Gastroesophageal sphincter (tissue), 4 donors: ENCODE results near the gene SLC9C1. TPM values are rescaled to one million over a fixed set of nuclear protein-coding genes. Genes with fewer than 3 reads are reported as not detected.

Experiments
- ATAC-seq: fragments of 150-250 bp; one replicate; pipeline ENCODE4 v1.9.1; 2016; ENCODE audit warnings: mild to moderate bottlenecking, moderate library complexity
- H3K27ac ChIP-seq, 4 donors: fragments of 200-600 bp; sonication (generic) in 3 of 4; 1 replicate in 3 of 4; 2 replicates in 1 of 4; pipeline ENCODE4 v1.5.1; 2016 to 2019
- H3K27me3 ChIP-seq: fragments of 200-600 bp; sonication (generic); one replicate; pipeline ENCODE4 v1.5.1; 2019
- H3K36me3 ChIP-seq, 2 donors: fragments of 200-600 bp; sonication (generic); one replicate each; pipeline ENCODE4 v1.5.1; 2019; ENCODE audit warnings: control low read depth in 1 of 2
- H3K4me1 ChIP-seq, 3 donors: fragments of 200-600 bp; sonication (generic); 1 replicate in 2 of 3; 2 replicates in 1 of 3; pipeline ENCODE4 v1.5.1; 2016 to 2019; ENCODE audit warnings: control low read depth in 2 of 3
- H3K4me3 ChIP-seq, 2 donors: fragments of 200-600 bp; sonication (generic); one replicate each; pipeline ENCODE4 v1.5.1; 2019; ENCODE audit warnings: mild to moderate bottlenecking in 1 of 2, moderate library complexity in 1 of 2
- H3K9me3 ChIP-seq, 3 donors: fragments of 200-600 bp; sonication (generic); one replicate each; pipeline ENCODE4 v1.5.1; 2017 to 2019; ENCODE audit warnings: control low read depth in 2 of 3
- CTCF ChIP-seq, 4 experiments: fragments of 200-600 bp in 2 of 4; fragments of 450-650 bp in 2 of 4; sonication (generic) in 1 of 4; IDR thresholded peaks; one replicate each; pipeline ENCODE4 v1.5.1; 2017 to 2019; ENCODE audit warnings: antibody characterized with exemption in 4 of 4, mild to moderate bottlenecking in 2 of 4, moderate library complexity in 2 of 4
- EP300 ChIP-seq: sonication (generic); formaldehyde crosslinking; IDR thresholded peaks from one replicate; pipeline ENCODE4 v1.6.1; 2017; ENCODE audit warnings: antibody characterized with exemption, mild to moderate bottlenecking
- POLR2A ChIP-seq, 2 donors: fragments of 450-650 bp; IDR thresholded peaks; one replicate each; pipeline ENCODE4 v1.6.1; 2017; ENCODE audit warnings: antibody characterized with exemption in 2 of 2, mild to moderate bottlenecking in 2 of 2, moderate library complexity in 1 of 2
- POLR2AphosphoS5 ChIP-seq: sonication (generic); formaldehyde crosslinking; IDR thresholded peaks from one replicate; pipeline ENCODE4 v1.6.1; 2017; ENCODE audit warnings: antibody characterized with exemption
- WGBS, 2 donors: methylation state at CpG; one replicate each; pipeline ENCODE4 v1.1.5; 2018; ENCODE audit warnings: low coverage in 1 of 2; 5-methylcytosine and 5-hydroxymethylcytosine counted together
- total RNA-seq, 4 donors: library from RNA; depleted of rRNA; stranded (reverse); fragments of >200 nt; gene quantifications; one replicate each; pipeline ENCODE4 v1.1.0, GENCODE V29; 2016

SLC9C1 gene
- total RNA-seq, 4 donors from 2014 or later, result 0.15 TPM; not detected in 3

DNA sequence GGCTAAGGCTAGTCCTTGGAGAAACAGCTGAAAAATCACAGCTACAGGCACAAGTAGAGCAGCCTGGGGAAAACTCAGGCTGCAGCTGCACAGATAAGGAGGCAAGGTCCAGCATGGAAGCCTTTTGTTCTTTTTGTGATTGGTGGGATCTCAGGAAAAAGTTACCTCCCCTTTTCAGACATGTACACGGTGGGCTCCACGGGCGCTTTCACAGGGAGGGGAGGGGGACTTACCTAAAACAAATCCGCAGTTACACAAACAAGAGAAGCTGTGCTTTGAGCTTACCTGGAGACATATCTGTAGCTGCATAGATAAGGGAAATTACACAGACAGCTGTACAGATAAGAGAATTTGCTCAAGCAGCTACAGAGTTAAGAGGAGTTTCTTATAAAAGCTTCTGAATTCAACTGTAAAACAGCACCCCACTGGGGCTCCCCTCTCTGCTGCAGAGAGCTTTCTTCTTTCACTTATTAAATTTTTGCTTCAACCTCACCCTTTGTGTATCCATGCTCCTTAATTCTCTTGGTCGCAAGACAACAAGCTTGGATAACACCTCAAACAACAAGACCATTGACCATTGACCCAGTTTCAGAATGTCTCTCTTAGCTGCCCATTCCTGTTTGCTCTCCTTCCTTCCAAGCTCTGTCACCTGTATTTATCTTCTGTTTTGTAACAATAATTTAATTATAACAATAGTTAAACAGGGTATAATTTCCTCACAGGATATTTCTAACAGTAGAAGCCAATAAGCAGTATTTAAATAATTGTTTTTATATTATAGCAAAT, 28.0 kb upstream of the SLC9C1 start:
- Histone ChIP-seq H3K27me3 (no peaks in the 10 kb centered on the region), H3K4me3 (no peak overlapping the region), H3K4me1 (peaks cover 0 to 9% (median 0%) of the 10 kb centered on the region in 3 donors), H3K27ac (no peak overlapping the region), H3K36me3 (no peaks in the 10 kb centered on the region), H3K9me3 (no peaks in the 10 kb centered on the region)
- WGBS, 2 donors, result 39 to 76% methylated on average over 2 to 5 of the region's 5 CpGs
- TF ChIP-seq POLR2A (IDR thresholded peaks at IDR 0.05) (no peak), EP300 (no peak), CTCF (IDR thresholded peaks at IDR 0.05) (no peak), POLR2AphosphoS5 (no peak)
- no peak for ATAC-seq

GRCh38 chr3:112320691-112321090, 26.7 kb upstream of the SLC9C1 start:
- WGBS, 2 donors, result 80 to 89% methylated on average over 1 of the region's 1 CpG
- Histone ChIP-seq H3K27ac (no peak overlapping the region), H3K4me1 (peaks cover 0 to 9% (median 0%) of the 10 kb centered on the region in 3 donors), H3K36me3 (no peaks in the 10 kb centered on the region), H3K9me3 (no peaks in the 10 kb centered on the region), H3K27me3 (no peaks in the 10 kb centered on the region), H3K4me3 (no peak overlapping the region)
- ATAC-seq, result no peak
- TF ChIP-seq POLR2AphosphoS5, result no peak
- TF ChIP-seq POLR2A (IDR thresholded peaks at IDR 0.05), result no peak
- TF ChIP-seq EP300, result no peak
- no peak for TF ChIP-seq CTCF (IDR thresholded peaks at IDR 0.05)

DNA sequence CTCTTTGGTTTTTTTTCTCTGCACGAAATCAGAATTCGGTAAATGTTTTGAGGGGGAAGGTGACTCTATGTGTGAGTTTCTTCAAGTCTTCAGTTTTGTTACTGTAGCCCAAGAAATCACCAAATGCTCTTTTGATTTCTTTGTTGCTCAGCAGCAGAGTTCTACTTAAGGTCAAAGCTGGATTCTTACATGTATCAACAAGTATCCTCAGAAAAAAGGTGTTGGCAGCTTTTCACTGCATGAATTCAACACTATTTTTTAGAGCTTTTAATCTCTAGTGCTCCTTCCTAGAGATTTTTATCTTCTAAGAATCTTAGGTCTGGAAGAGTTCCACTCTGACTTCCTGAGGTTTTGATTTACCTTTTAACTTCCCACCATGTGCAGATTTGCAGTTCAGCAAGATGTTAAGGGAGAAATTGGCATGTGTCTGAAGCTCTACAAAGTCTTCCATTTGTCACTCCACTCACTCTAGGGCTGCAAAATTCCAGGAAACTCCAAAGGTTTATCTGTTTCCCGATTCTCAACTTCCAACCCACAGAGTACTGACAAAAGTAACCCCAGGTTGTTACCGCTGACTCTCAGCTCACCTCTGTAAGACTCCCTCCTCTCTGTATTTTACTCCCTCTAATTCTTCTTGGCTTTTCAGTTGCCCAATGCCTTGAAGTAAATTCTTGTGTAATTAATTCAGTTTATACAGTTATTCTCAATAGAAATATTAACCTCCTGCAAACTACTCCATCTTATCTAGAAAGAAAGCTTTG, 25.7 kb upstream of the SLC9C1 start:
- H3K9me3 ChIP-seq, result no peaks in the 10 kb centered on the region
- H3K27me3 ChIP-seq, result no peaks in the 10 kb centered on the region
- H3K27ac ChIP-seq, result no peak overlapping the region
- peaks cover 0 to 9% (median 0%) of the 10 kb centered on the region in 3 donors for H3K4me1 ChIP-seq
- H3K36me3 ChIP-seq, result no peaks in the 10 kb centered on the region
- 46 to 55% methylated on average over 4 of the region's 4 CpGs for WGBS, 2 donors
- no peak for ATAC-seq
- no peak for TF ChIP-seq POLR2AphosphoS5
- TF ChIP-seq CTCF (IDR thresholded peaks at IDR 0.05), result no peak
- no peak for TF ChIP-seq EP300
- TF ChIP-seq POLR2A (IDR thresholded peaks at IDR 0.05), result no peak
- H3K4me3 ChIP-seq, result no peak overlapping the region

DNA sequence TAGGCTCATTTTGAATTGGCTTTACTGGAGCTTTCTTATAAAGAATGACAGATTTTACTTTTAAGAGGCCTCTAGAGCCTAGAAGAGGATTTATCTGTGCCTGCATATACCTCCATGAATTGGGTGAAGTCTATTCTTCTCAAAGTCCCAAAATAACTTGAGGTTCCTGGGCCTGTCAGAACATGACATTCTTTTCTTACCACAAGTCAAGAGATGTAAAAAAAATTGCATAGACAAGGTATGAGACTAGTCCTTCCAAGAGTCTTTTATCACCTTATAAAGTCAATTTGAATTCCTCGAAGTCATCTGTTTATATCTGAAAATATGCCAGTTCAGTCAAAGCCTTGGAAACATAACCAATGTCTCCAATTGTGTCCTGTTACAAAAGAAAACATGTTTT, 21.8 kb upstream of the SLC9C1 start:
- Histone ChIP-seq H3K9me3 (no peaks in the 10 kb centered on the region), H3K4me3 (no peak overlapping the region), H3K27me3 (no peaks in the 10 kb centered on the region), H3K36me3 (no peaks in the 10 kb centered on the region), H3K4me1 (peaks cover 0 to 9% (median 0%) of the 10 kb centered on the region in 3 donors), H3K27ac (no peak overlapping the region)
- no peak for ATAC-seq
- TF ChIP-seq POLR2AphosphoS5 (no peak), CTCF (IDR thresholded peaks at IDR 0.05) (no peak), EP300 (no peak), POLR2A (IDR thresholded peaks at IDR 0.05) (no peak)
- 28 to 67% methylated on average over 1 of the region's 1 CpG for WGBS, 2 donors
